Measurements from ENCODE around the gene CRTC1. TPM values are rescaled to one million over a fixed set of nuclear protein-coding genes. Genes with fewer than 3 reads are reported as not detected.

The CRTC1 gene
- total and polyA plus RNA-seq, 2 experiments from 2014 or later = 2.5 to 4.8 TPM

DNA sequence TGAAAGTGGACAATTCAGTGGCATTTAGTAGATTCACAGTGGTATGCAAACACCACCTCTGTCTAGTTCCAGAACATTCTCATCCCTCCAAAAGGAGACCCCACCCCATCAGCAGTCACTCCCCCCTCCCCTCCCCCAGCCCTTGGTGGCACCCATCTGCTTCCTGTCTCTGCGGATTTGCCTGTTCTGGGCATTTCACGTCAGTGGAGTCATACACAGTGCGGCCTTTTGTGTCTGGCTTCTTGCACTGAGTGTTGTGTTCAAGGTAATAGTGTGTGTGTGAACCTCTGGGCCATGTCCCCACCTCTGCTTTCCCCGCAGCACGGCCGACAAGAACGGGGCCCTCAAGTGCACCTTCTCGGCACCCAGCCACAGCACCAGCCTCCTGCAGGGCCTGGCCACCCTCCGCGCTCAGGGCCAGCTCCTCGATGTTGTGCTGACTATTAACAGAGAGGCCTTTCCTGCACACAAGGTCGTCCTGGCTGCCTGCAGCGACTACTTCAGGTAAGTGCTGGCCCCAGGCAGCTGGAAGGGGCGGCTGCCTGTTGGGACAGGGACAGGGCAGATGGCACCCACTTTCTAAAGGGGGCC, 19.4 kb upstream of the CRTC1 start:
- TF ChIP-seq EZH2 (IDR thresholded peaks at IDR 0.05; ENCODE audit: borderline replicate concordance) (no peak), CTCF (IDR thresholded peaks at IDR 0.05; ENCODE audit: poor library complexity) (no peak), EZH2phosphoT487 (IDR thresholded peaks at IDR 0.05; ENCODE audit: low read depth, severe bottlenecking, unreplicated experiment) (no peak)
- peaks cover 10% of the 10 kb centered on the region for H3K4me1 ChIP-seq (ENCODE audit: insufficient read depth)
- H3K9me3 ChIP-seq (ENCODE audit: low read depth) = no peaks in the 10 kb centered on the region

DNA sequence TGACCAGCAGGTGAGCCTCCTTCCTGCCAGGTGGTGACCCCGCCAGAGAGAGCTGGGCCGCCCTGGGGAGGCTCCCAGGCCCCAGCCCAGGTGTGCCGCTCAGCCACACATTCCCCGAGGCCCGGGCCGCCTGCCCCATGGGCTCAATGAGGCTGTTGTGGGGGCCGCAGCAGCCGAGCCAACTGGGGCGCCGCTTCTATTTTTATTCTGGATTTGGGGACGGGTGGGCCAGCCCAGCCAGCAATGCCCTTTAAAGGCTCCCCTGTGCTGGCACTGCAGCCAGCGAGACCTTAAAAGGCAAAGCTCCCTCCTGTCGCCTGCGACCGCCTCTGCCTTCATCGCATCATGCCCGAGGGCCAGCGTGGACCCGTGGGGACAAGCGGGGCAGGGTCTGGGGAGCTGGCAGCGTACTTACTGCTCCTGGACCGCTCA, 17.7 kb upstream of the CRTC1 start:
- Histone ChIP-seq H2AFZ (no peak overlapping the region), H3K9me2 (replicated peaks; ENCODE audit: insufficient read depth) (no peaks in the 10 kb centered on the region), H3K4me2 (no peak overlapping the region), H3K9me3 (ENCODE audit: low read depth) (no peaks in the 10 kb centered on the region), H3K4me1 (ENCODE audit: insufficient read depth) (peaks cover 10% of the 10 kb centered on the region), H3K27me3 (no peaks in the 10 kb centered on the region), H3K79me2 (no peaks in the 10 kb centered on the region), H4K20me1 (ENCODE audit: insufficient read depth, poor library complexity, severe bottlenecking) (no peaks in the 10 kb centered on the region), H3K36me3 (replicated peaks; ENCODE audit: insufficient read depth, low read depth) (no peaks in the 10 kb centered on the region), H3K27ac (no peak overlapping the region), H3K4me3 (no peak overlapping the region)
- TF ChIP-seq CTCF (IDR thresholded peaks at IDR 0.05; ENCODE audit: poor library complexity) (no peak), EZH2phosphoT487 (IDR thresholded peaks at IDR 0.05; ENCODE audit: low read depth, severe bottlenecking, unreplicated experiment) (no peak)
- no peak for DNase-seq (ENCODE audit: low spot score)
- WGBS (ENCODE audit: low lambda C conversion rate, missing lambda C conversion rate) = 91% methylated on average over 22 of the region's 22 CpGs

More for the DNA sequence above, 19.4 kb upstream of the CRTC1 start:
- Histone ChIP-seq H3K4me2 (no peak overlapping the region), H3K27me3 (no peaks in the 10 kb centered on the region), H3K4me3 (no peak overlapping the region), H3K79me2 (no peaks in the 10 kb centered on the region), H4K20me1 (ENCODE audit: insufficient read depth, poor library complexity, severe bottlenecking) (no peaks in the 10 kb centered on the region), H2AFZ (no peak overlapping the region), H3K9me2 (replicated peaks; ENCODE audit: insufficient read depth) (no peaks in the 10 kb centered on the region), H3K27ac (no peak overlapping the region), H3K36me3 (replicated peaks; ENCODE audit: insufficient read depth, low read depth) (no peaks in the 10 kb centered on the region)
- no peak for DNase-seq (ENCODE audit: low spot score)
- WGBS (ENCODE audit: low lambda C conversion rate, missing lambda C conversion rate) = 82% methylated on average over 14 of the region's 14 CpGs

DNA sequence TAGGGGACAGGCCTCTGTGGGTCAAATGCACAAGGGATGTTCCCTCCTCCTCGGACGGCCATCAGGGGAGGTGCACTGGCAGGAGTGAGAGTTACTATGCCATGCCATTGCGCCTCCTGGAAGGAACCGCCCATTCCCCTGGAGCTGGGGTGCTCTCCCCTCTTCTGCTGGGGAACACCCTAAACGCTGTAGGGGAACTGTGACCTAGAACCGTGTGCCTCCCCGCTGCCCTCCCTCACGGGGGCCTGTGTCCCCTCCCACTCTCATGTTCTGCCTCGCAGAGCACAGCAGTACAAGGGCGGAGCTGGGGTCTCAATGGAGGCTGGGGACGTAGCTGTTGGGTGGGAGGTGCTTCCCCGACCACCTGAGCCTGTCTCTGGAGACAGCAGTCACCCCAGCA, 17.2 kb upstream of the CRTC1 start:
- H3K27me3 ChIP-seq = no peaks in the 10 kb centered on the region
- peaks cover 15% of the 10 kb centered on the region for H3K4me1 ChIP-seq (ENCODE audit: insufficient read depth)
- TF ChIP-seq CTCF (IDR thresholded peaks at IDR 0.05; ENCODE audit: poor library complexity) (no peak), EZH2 (IDR thresholded peaks at IDR 0.05; ENCODE audit: borderline replicate concordance) (no peak), EZH2phosphoT487 (IDR thresholded peaks at IDR 0.05; ENCODE audit: low read depth, severe bottlenecking, unreplicated experiment) (no peak)
- H3K27ac ChIP-seq = no peak overlapping the region
- no peak overlapping the region for H2AFZ ChIP-seq
- H3K4me2 ChIP-seq = no peak overlapping the region
- H3K9me3 ChIP-seq (ENCODE audit: low read depth) = no peaks in the 10 kb centered on the region
- WGBS (ENCODE audit: low lambda C conversion rate, missing lambda C conversion rate) = 89% methylated on average over 12 of the region's 12 CpGs
- H4K20me1 ChIP-seq (ENCODE audit: insufficient read depth, poor library complexity, severe bottlenecking) = no peaks in the 10 kb centered on the region
- no peak for DNase-seq (ENCODE audit: low spot score)
- H3K4me3 ChIP-seq = no peak overlapping the region
- H3K36me3 ChIP-seq (replicated peaks; ENCODE audit: insufficient read depth, low read depth) = no peaks in the 10 kb centered on the region
- H3K9me2 ChIP-seq (replicated peaks; ENCODE audit: insufficient read depth) = no peaks in the 10 kb centered on the region
- no peaks in the 10 kb centered on the region for H3K79me2 ChIP-seq
